ENCODE measurements around the gene IGFBP6. TPM values are rescaled to one million over a fixed set of nuclear protein-coding genes. Genes with fewer than 3 reads are reported as not detected.

Gene IGFBP6
- total and polyA plus RNA-seq, 2 donors (not counting 1 experiment from before 2014, with no cell fraction given): 0.30 TPM; not detected in 1

DNA sequence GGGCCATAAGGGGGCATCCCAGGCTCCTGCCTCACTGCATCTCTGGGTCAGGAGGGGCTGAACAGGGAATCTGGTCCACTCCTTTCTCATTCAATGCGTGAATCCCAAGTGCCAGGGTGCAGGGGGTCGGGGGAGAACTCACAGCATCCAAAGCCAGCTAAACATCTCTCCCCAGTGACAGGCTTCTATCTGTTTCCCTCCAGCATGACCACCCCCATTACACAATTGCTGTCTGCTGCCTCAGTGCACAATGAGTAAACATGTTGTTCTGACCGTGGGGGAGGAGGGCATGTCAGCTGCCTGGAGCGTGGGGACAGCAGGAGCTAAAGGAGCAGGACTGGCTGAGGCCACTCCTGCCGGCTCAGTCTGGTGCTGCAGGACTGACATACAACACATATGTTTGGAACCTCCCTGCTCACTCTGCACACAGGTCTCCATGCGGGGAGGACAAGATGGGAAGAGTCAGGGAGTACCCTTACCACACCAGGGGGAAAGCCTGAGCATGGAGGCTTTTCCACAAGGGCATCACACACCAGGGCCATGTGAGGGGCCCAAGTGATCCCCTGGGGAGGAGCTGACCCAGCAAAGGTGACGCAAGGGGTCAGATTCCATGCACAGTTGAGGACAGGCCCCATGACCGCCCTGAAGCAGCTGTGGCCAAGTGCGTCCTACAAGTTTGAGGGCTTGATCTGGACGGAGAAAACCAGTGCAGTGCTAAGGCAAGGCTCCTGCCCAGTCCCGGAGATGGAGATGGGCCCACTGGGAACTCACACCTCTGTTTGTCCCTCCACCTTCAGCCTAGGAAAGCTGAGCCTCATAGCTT, 46.2 kb upstream of the IGFBP6 start:
- Mint-ChIP-seq H3K27me3 (no peaks in the 10 kb centered on the region), H3K4me1 (peaks cover 20% of the 10 kb centered on the region), H3K4me3 (no peak overlapping the region), H3K27ac (peak overlapping the region; percentile 43), H3K9me3 (ENCODE audit: insufficient read depth) (no peaks in the 10 kb centered on the region)
- Histone ChIP-seq H2AFZ (ENCODE audit: insufficient read depth, low read depth, low read length, poor library complexity, severe bottlenecking) (no peak overlapping the region), H3K79me2 (ENCODE audit: control insufficient read depth, insufficient read depth, low read length) (no peaks in the 10 kb centered on the region), H3K4me2 (replicated peaks; ENCODE audit: low read depth, low read length, poor library complexity, severe bottlenecking) (no peak overlapping the region), H3K27ac (ENCODE audit: low read length in 2 of 2) (no peak overlapping the region), H4K20me1 (ENCODE audit: control insufficient read depth, insufficient read depth, low read length, poor library complexity, severe bottlenecking) (no peaks in the 10 kb centered on the region), H3K36me3 (replicated peaks in 1 of 2; ENCODE audit: control extremely low read depth in 1 of 2, control insufficient read depth in 1 of 2, extremely low read depth in 1 of 2, insufficient read depth in 2 of 2, low read length in 1 of 2) (no peaks in the 10 kb centered on the region), H3K9ac (ENCODE audit: low read length) (no peak overlapping the region), H3K4me3 (ENCODE audit: control extremely low read depth in 1 of 5, extremely low read depth in 1 of 5, insufficient read depth in 1 of 5, low read depth in 2 of 5, low read length in 4 of 5) (no peak overlapping the region), H3K4me1 (ENCODE audit: control insufficient read depth in 2 of 2, insufficient read depth in 2 of 2, low read length in 2 of 2) (peaks cover 14 to 27% of the 10 kb centered on the region in 2 donors), H3K9me3 (ENCODE audit: control extremely low read depth in 1 of 3, control insufficient read depth in 2 of 3, insufficient read depth in 1 of 3, low read length in 2 of 3) (no peaks in the 10 kb centered on the region), H3K27me3 (replicated peaks in 1 of 4; ENCODE audit: control extremely low read depth in 1 of 4, control insufficient read depth in 3 of 4, insufficient read depth in 4 of 4, low read length in 3 of 4) (no peaks in the 10 kb centered on the region)
- ATAC-seq (ENCODE audit: low read depth) (no peak), DNase-seq (no peak)
- intact Hi-C loops (cut with micrococcal nuclease): loop anchor here (5.0 kb wide), 2 partner anchors 46 to 391 kb away; partner anchors contain the start of genes IGFBP6 and PRR13
- ChIA-PET CTCF (interaction anchor here (1.0 to 1.4 kb wide), 2 partner anchors 15 to 48 kb away, joined by 3 to 5 read pairs; no protein-coding TSS in a partner anchor), POLR2A (no interaction called here)
- 86% methylated on average over 10 of the region's 11 CpGs for WGBS (ENCODE audit: insufficient coverage)
- TF ChIP-seq, protein P1, sequence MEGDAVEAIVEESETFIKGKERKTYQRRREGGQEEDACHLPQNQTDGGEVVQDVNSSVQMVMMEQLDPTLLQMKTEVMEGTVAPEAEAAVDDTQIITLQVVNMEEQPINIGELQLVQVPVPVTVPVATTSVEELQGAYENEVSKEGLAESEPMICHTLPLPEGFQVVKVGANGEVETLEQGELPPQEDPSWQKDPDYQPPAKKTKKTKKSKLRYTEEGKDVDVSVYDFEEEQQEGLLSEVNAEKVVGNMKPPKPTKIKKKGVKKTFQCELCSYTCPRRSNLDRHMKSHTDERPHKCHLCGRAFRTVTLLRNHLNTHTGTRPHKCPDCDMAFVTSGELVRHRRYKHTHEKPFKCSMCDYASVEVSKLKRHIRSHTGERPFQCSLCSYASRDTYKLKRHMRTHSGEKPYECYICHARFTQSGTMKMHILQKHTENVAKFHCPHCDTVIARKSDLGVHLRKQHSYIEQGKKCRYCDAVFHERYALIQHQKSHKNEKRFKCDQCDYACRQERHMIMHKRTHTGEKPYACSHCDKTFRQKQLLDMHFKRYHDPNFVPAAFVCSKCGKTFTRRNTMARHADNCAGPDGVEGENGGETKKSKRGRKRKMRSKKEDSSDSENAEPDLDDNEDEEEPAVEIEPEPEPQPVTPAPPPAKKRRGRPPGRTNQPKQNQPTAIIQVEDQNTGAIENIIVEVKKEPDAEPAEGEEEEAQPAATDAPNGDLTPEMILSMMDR (IDR thresholded peaks at IDR 0.05): no peak
- no peak for TF ChIP-seq EZH2 (IDR thresholded peaks at IDR 0.05; ENCODE audit: borderline replicate concordance, insufficient read depth, low read depth, low read length, poor library complexity, severe bottlenecking)

DNA sequence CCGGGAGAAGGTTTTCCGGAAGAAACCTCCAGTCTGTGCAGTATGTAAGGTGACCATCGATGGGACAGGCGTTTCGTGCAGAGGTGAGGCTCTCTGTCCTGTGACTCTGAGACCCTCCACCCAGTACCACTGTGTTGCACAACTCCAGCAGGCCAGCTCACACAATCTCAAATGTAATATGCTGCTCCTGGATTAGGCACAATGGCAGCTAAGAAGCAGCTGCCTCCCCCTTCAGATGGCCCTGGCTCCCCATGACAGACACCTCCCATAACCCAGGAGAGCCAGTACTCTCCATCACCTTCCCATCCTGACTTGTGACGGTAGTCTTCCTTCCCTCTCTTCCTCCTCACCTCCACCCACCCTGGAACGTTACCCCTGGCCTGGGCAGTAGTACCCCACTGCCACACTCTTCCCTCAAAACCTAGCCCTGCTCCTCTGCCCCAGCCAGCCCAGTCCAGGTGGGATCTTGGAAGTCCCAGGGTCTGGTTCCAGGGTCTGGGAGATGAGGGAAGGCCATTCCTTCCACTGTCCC, 45.5 kb upstream of the IGFBP6 start:
- DNase-seq: no peak
- Histone ChIP-seq H3K4me1 (ENCODE audit: control insufficient read depth in 2 of 2, insufficient read depth in 2 of 2, low read length in 2 of 2) (peaks cover 10 to 22% of the 10 kb centered on the region in 2 donors), H3K36me3 (replicated peaks in 1 of 2; ENCODE audit: control extremely low read depth in 1 of 2, control insufficient read depth in 1 of 2, extremely low read depth in 1 of 2, insufficient read depth in 2 of 2, low read length in 1 of 2) (no peaks in the 10 kb centered on the region), H3K79me2 (ENCODE audit: control insufficient read depth, insufficient read depth, low read length) (no peaks in the 10 kb centered on the region), H2AFZ (ENCODE audit: insufficient read depth, low read depth, low read length, poor library complexity, severe bottlenecking) (no peak overlapping the region), H3K4me2 (replicated peaks; ENCODE audit: low read depth, low read length, poor library complexity, severe bottlenecking) (no peak overlapping the region), H4K20me1 (ENCODE audit: control insufficient read depth, insufficient read depth, low read length, poor library complexity, severe bottlenecking) (no peaks in the 10 kb centered on the region), H3K9ac (ENCODE audit: low read length) (no peak overlapping the region), H3K27ac (ENCODE audit: low read length in 2 of 2) (no peak overlapping the region), H3K9me3 (ENCODE audit: control extremely low read depth in 1 of 3, control insufficient read depth in 2 of 3, insufficient read depth in 1 of 3, low read length in 2 of 3) (no peaks in the 10 kb centered on the region), H3K27me3 (replicated peaks in 1 of 4; ENCODE audit: control extremely low read depth in 1 of 4, control insufficient read depth in 3 of 4, insufficient read depth in 4 of 4, low read length in 3 of 4) (no peaks in the 10 kb centered on the region), H3K4me3 (ENCODE audit: control extremely low read depth in 1 of 5, extremely low read depth in 1 of 5, insufficient read depth in 1 of 5, low read depth in 2 of 5, low read length in 4 of 5) (no peak overlapping the region)
- Mint-ChIP-seq H3K27ac (peak overlapping the region; percentile 32), H3K9me3 (ENCODE audit: insufficient read depth) (no peaks in the 10 kb centered on the region), H3K4me1 (peaks cover 14% of the 10 kb centered on the region), H3K4me3 (peak overlapping the region; percentile 41), H3K27me3 (no peaks in the 10 kb centered on the region)
- WGBS (ENCODE audit: insufficient coverage): 89% methylated on average over 1 of the region's 7 CpGs
- ChIA-PET POLR2A (no interaction called here), CTCF (interaction anchor here (1.0 to 1.4 kb wide), 2 partner anchors 14 to 47 kb away, joined by 3 to 5 read pairs; no protein-coding TSS in a partner anchor)
- intact Hi-C loops (cut with micrococcal nuclease): loop anchor here (5.0 kb wide), 2 partner anchors 45 to 390 kb away; partner anchors contain the start of genes IGFBP6 and PRR13
- no peak for ATAC-seq (ENCODE audit: low read depth)
- no peak for TF ChIP-seq EZH2 (IDR thresholded peaks at IDR 0.05; ENCODE audit: borderline replicate concordance, insufficient read depth, low read depth, low read length, poor library complexity, severe bottlenecking)
- TF ChIP-seq, protein P1 (IDR thresholded peaks at IDR 0.05): no peak

Measured in B cell (primary cell).